Measurements from ENCODE around the gene XRCC3.

- TF ChIP-seq EZH2 (IDR thresholded peaks at IDR 0.05; ENCODE audit: borderline replicate concordance, low read depth, low read length, severe bottlenecking) (no peak), GATA2 (IDR thresholded peaks at IDR 0.05; ENCODE audit: insufficient read depth, insufficient read length, low read depth, low read length) (no peak), POLR2AphosphoS5 (IDR thresholded peaks at IDR 0.05; ENCODE audit: insufficient read depth, low read depth, low read length) (no peak), POLR2A (IDR thresholded peaks at IDR 0.05; ENCODE audit: low read depth, low read length) (no peak), MYC (IDR thresholded peaks at IDR 0.05; ENCODE audit: low read depth, low read length) (no peak), JUN (IDR thresholded peaks at IDR 0.05; ENCODE audit: borderline replicate concordance, insufficient read depth, insufficient read length, low read depth) (no peak), FOS (IDR thresholded peaks at IDR 0.05; ENCODE audit: borderline replicate concordance, insufficient read depth, low read length) (no peak)
- TF ChIP-seq, protein P1, sequence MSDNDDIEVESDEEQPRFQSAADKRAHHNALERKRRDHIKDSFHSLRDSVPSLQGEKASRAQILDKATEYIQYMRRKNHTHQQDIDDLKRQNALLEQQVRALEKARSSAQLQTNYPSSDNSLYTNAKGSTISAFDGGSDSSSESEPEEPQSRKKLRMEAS (IDR thresholded peaks at IDR 0.05; ENCODE audit: insufficient read depth, insufficient read length) = no peak
- TF ChIP-seq, protein P2, sequence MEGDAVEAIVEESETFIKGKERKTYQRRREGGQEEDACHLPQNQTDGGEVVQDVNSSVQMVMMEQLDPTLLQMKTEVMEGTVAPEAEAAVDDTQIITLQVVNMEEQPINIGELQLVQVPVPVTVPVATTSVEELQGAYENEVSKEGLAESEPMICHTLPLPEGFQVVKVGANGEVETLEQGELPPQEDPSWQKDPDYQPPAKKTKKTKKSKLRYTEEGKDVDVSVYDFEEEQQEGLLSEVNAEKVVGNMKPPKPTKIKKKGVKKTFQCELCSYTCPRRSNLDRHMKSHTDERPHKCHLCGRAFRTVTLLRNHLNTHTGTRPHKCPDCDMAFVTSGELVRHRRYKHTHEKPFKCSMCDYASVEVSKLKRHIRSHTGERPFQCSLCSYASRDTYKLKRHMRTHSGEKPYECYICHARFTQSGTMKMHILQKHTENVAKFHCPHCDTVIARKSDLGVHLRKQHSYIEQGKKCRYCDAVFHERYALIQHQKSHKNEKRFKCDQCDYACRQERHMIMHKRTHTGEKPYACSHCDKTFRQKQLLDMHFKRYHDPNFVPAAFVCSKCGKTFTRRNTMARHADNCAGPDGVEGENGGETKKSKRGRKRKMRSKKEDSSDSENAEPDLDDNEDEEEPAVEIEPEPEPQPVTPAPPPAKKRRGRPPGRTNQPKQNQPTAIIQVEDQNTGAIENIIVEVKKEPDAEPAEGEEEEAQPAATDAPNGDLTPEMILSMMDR (IDR thresholded peaks at IDR 0.05; ENCODE audit: extremely low read depth in 1 of 2, insufficient read depth in 1 of 2, low read depth in 1 of 2, low read length in 2 of 2) = no peak
Observed at GRCh38 chr14:103731481-103731880, 16.2 kb upstream of the XRCC3 start.

Data from endothelial cell of umbilical vein (primary cell).